Activated T-helper 1 cell treated with Interleukin-2 at 50 U/mL for 16 hours (primary cell): ENCODE measurements around the gene FAM3C.

Experiments used
- DNase-seq: peaks from one replicate; pipeline ENCODE4 v3.0.0-alpha.2; 2020; ENCODE audit warnings: low read depth

The FAM3C gene

DNA sequence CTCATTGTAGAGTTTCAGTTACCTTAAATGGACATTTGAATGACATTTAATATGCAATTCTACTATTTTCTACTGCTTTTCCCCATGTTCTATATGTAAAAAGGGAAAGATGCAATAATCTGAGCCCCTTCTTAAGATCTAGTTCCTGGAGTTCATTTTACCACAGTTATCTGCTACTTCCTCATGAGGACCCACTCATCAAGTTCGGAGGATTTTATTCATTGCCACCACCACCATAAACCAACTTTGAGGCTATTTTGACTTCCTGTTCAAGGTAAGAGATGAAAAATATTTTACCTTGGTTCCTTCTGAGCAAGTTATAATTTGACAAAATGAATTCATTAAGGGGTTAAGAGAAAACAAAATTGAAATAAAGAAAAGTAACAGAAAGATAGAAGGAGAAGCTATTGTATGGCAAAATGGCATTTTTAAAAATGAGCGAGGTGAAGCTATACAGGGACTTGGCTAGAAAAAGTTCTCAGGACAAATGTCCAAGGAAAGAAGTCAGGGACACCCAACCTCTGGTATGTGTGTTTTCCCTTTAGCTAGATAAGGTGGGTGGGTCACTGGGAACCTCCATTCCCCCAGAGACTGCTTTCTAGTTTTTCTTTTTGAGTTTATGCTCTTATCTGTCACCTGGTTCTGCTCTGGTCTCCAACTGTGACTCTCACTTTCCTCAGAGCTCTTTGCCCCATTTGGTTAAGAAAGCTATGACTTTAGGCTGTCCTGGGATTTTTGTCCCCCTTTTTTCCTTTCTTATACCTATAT is 14.9 kb upstream of the FAM3C start:
- DNase-seq: no peak

DNA sequence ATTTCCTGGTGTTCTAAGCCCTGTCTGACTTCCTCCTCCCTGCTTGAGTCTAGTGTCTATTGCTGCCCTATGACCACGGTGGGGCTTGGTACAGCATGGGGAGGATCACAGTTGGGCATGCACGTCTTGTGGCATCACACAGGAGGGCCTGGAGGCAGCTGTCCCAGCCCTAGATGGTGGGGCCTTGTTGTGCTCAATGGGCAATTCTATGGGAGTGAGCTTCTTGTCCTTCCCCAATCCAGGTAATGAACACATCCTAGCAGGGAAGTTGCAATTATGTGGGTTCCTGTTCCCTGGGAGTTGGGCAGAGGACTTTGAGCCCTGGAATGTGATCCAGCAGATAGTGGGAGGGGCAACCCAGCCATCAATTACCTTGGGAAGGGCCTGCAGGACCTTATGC is 10.8 kb upstream of the FAM3C start:
- DNase-seq: no peak

DNA sequence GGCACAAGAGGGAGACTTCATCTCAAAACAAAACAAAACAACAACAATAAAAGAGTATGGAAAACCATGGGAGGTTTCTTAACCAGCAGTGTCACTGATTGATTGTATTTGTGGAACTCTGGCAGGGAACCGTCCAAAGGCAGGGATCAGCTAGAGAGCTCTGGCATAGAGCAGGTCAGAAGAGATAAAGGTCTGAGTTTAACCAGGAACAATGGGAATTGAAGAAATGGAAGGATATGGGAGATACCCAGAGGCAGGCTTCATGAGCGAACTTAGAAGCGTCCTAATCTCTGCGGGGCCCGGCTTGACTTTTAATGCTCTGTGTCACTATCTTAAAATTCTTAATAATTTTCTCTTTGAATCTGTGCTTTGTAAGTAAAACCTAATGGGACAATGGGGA is 10.4 kb upstream of the FAM3C start:
- no peak for DNase-seq

DNA sequence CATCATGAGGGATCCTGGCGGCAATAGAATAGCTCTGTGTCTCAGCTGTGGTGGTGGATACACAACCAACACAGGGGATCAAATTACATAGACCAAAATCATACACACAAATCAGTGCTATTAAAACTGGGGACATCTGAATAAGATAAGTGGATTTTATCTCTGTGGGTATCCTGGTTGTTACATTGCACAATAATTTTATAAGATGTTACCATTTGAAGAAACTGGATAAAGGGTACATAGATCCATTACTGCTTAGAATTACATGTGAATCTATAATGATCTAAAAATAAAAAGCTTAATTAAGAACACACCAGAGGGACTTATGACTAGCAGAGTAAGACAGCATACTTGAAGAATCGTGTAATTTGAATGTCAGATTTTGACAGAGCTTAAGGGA is 8.2 kb upstream of the FAM3C start:
- no peak for DNase-seq

GRCh38 chr7:121402701-121403100 is 6.6 kb upstream of the FAM3C start:
- DNase-seq: no peak

DNA sequence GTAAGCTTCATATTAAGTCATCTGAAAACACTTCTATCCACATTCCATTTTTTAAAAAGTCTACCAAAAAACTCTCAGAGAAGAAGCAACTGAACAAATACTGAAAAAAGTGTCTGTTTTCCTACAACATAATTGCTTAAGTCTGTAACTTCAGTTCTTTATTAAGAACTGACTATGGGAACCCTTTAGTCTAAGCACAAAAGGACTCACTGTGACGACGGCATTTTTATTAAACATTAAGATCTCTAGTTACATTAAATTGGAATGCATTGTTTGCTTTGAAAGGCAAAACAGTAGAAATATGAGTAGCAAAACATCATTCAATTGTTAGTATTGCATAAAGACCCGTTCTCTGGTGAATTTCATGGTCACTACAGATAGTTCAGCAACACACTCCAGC is 5.8 kb upstream of the FAM3C start:
- DNase-seq: no peak

DNA sequence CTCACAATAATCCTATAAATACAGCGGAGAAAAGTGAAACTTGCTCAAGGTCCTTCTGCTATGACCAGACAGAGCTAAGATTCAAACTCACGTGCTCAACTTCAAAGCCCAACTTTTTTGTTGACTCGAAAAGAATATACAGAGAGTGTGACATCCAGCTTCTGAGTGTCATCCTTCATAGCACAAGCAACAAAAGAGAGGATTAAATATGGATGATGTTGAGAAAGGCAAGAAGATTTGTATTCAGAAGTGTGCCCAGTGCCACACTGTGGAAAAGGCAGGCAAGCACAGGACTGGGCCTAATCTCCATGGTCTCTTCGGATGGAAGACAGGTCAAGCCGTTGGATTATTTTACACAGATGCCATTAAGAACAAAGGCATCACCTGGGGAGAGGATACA is 2.1 kb upstream of the FAM3C start:
- no peak for DNase-seq

DNA sequence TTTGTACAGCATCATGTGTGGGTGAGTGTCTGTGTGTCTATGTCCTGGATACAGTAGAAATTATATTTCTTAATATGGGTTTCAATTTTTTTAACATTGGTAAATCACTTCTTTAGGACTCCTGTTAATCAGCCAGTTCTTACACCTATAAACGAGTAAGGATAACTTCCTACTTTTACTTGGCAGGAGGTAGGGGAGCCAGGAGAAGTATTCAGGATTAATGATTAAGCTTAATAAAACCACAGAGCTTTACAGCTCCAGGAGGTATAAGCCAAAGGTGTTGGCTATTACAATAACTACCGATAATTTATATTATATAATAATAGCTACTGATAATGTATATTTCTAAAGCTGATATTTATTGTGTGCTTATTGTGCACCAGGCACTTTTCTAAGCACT is 1.7 kb upstream of the FAM3C start:
- no peak for DNase-seq

DNA sequence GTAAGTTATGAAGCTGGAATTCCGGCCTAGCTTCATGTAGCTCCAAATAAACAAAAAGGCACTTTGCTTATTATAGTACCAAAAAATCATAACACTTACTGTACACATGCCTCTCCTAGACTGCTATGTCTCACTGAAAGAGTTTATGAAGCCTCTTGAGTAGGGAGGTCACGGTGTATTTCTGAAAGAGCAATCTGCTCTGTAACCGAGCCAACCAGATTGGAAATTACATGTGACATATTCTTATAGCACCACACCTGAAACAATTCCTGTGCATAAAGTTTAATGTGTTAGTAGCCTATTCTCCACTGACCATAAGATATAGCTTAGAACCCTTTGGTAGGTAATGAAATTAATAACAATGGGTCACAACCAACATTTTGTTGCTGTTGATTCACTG is 1.3 kb upstream of the FAM3C start:
- DNase-seq: no peak

- DNase-seq: no peak
Observed at GRCh38 chr7:121395494-121395960, 581 bp downstream of the FAM3C start.

DNA sequence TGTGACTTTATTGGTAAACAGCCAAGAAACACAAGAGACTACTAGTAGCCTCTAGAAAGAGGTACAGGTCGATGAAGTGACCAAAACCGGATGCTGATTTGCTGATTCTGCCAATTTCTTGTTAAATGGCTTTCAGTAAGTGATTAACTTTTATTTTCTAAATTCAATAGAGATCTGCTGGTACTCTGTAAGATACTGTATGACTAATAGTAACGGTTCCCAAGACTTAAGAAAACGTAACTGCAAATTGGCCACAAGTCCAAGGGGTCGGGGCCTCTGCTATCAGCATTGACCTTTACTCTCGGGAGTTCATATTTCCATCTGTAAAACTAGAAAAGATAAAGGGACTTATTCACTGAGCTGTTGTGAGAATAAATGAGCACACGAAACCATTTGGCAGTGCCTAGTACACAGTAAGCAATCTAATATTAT is 1.4 kb downstream of the FAM3C start:
- no peak for DNase-seq

- no peak for DNase-seq
Observed at GRCh38 chr7:121393005-121393366, 3.1 kb downstream of the FAM3C start.

DNA sequence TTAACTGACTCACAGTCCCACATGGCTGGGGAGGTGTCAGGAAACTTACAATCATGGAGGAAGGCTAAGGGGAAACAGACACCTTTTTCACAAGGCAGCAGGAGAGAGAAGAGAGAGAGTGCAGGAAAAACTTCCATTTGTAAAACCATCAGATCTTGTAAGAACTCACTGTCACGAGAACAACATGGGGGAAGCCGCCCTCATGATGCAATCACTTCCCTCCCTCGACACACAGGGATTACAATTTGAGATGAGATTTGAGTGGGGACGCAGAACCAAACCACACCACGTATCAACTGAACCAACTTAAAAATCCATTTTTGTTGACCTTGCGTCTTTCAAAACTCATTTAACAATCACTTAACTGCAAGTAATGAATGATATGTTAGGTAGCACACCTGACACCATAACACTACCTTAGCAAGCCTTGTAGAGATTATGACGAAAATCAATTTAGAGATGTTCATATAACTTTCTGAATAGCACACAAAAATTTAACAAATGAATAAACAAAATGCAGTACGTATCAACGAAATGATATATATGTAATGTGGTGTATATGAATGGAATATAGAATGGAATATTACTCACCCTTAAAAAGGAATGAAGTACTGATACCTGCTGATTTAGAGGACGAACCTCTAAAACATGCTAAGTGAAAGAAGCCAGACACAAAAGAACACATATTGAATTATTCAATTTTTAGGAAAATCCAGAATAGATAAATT is 3.7 kb downstream of the FAM3C start:
- DNase-seq: no peak

GRCh38 chr7:121391686-121392085 is 4.4 kb downstream of the FAM3C start:
- DNase-seq: no peak

DNA sequence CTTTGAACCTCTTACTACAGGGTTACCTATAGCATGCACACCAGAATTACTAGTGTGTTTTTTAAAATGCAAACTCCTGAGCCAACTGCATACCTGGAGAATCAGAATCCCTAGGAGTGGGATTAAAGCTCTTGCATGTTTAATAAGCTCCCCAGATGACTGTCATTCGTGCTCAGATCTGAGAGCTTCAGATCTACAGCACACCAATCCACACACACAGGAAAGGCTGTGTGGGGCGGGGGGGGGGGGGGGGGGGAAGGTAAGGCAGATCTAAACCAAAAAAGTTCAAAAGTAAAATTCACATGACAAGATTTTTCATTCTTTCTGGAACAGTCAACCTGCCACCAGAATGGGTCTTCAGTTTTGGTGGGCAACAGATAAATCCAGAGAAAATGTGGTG is 5.5 kb downstream of the FAM3C start:
- DNase-seq: no peak

- no peak for DNase-seq
Observed at GRCh38 chr7:121390109-121390508, 6.0 kb downstream of the FAM3C start.

DNA sequence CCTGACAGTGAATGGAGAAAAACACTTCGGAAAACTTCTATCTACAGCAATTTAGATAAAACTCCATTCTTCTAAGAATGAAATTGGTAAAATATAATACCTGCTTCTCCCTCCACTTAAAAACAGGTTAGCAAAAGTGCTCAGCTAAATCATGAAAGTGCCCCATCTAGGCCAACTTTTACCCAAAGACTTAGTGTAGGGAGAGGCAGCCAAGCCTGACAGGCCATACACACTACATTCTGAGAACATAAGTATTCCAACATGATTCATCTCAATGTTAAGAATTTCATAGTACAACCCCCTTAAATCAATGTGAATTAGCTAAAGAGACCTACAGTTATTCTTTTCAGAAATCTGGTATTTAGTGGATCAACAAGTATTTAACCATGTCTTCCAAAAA is 7.2 kb downstream of the FAM3C start:
- DNase-seq: no peak

- no peak for DNase-seq
Observed at GRCh38 chr7:121385800-121386179, 10.3 kb downstream of the FAM3C start.

DNA sequence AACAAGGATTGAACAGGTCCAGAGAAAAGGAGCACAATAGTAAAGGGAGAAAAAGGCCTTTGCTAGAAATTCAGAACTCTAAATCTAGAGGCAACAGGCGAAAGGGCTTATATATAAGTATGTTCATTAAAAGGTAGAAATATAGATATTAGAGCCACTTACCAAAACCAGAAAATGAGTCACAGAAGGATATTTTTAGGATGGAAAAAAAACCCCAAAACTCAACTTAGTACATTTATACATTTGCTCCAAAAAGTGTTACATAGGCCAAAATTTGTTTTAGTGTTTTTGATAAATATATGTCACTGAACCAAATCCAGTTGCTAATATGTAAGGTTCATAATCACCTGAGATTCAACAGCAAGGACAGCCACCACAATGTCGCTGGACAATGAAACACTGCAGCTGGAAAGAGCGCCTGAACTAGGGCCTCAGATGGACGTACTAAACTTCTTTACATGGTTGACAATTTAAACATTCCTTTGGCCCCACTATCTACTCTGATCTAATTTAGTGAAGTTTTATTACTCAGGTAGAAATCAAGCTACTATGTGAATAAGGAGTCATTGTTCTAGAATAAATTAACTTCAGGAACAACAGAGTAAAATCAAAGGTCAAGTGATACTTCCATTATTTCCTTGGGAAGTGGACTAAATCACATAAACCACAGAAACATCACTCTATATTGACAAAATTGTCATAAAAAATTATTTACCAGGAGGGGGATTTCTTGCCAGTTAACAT is 10.9 kb downstream of the FAM3C start:
- DNase-seq: no peak

- no peak for DNase-seq
Observed at GRCh38 chr7:121384265-121384664, 11.8 kb downstream of the FAM3C start.

DNA sequence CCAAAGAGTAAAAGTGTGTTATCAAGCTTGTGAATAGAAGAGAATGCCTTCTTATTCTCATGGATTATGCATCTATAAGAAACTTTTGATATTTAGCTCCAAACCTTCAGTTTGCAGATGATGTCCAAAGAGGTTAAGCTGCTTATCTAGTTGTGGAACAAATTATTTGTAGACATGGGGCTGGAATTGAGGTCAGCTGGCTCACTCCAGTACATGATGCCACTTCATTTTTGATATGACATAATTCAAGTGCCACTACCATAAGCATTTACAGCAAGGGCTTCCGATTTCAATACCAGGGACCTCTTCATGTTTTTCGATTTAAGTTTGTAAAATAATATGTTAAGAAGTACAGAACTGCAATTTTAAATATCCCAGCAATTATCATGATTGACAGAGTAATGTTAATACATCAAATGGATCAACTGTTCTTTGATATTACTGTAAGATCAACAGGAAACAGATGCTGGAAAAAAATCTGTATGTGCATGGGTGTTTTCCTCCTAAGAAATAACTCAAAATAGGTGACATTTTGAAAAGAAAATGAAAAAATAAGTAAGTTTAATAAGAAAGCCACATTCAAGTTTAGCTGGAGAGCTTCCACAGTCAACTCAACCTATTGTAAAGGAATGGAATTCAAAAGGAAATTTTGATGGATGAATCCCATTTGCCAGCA is 12.7 kb downstream of the FAM3C start:
- DNase-seq: no peak

- DNase-seq: no peak
Observed at GRCh38 chr7:121382473-121382872, 13.6 kb downstream of the FAM3C start.

DNA sequence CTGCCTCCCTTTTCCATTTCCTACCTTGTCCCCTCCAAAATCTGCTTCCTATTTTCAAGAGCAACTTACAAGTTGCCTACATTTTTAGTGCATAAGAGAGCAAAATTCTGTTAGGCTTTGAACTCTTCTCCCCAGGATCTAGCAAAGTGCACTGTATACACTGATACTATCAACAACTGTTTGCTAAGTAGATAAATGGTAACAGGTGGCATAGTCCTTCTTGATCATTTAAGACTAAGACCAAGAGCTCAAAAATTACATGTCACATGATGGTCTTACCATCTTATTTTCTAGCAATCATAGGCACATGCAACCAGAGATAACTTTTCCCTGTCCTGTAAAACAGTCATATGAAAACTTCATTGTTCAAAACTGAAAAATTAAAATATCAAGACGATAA is 16.2 kb downstream of the FAM3C start:
- DNase-seq: no peak
